WERI-Rb-1 (cell line): Measurements from ENCODE around the gene FOXM1.

Experiments
- DNase-seq: peaks from one replicate; pipeline ENCODE4 v3.0.0-alpha.2; 2020
- H3K27ac ChIP-seq: fragments of 250-450 bp; sonication (Bioruptor Pico); 2 replicates; pipeline ENCODE4 v1.5.1; 2020; ENCODE audit warnings: mild to moderate bottlenecking, moderate library complexity
- H3K27me3 ChIP-seq: fragments of 250-450 bp; sonication (Bioruptor Pico); 2 replicates; pipeline ENCODE4 v1.5.1; 2021; ENCODE audit warnings: mild to moderate bottlenecking, low read depth, moderate library complexity; ENCODE audit not compliant: insufficient read depth, severe bottlenecking
- H3K36me3 ChIP-seq: fragments of 250-450 bp; sonication (Bioruptor Pico); 2 replicates; pipeline ENCODE4 v1.5.1; 2020; ENCODE audit warnings: mild to moderate bottlenecking, moderate library complexity
- H3K4me3 ChIP-seq: 2 replicates; pipeline ENCODE4 v1.5.1; 2011; ENCODE audit warnings: low read depth, mild to moderate bottlenecking, control low read depth, low read length
- H3K9me3 ChIP-seq: fragments of 250-450 bp; sonication (Bioruptor Pico); 2 replicates; pipeline ENCODE4 v1.5.1; 2021; ENCODE audit warnings: mild to moderate bottlenecking, moderate library complexity; ENCODE audit not compliant: severe bottlenecking
- CTCF ChIP-seq: IDR thresholded peaks from 2 replicates; pipeline ENCODE4 v1.5.1; 2011; ENCODE audit warnings: low read depth, mild to moderate bottlenecking, control low read depth, inconsistent platforms, low read length

Gene FOXM1

DNA sequence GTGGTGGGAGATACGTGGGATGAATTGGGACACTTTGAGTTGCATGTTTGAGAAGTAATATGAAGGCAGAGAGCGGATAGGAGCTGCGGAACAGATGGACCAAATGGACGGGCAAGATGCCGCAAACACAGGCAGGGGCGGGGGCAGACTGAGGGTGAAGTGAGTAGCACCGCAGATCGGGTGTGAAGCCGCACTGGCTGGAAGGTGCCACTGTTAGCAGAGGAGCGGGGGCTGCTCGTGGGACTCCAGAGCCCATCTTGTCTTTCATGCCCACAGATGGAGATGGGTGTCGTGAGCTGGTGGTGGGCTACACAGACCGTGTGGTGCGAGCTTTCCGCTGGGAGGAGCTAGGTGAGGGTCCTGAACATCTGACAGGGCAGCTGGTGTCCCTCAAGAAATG is 57.2 kb downstream of the FOXM1 start:
- H3K27ac ChIP-seq = no peak overlapping the region
- no peak for TF ChIP-seq CTCF
- H3K36me3 ChIP-seq = peaks cover 47% of the 10 kb centered on the region
- H3K27me3 ChIP-seq = no peaks in the 10 kb centered on the region
- no peak overlapping the region for H3K4me3 ChIP-seq
- no peaks in the 10 kb centered on the region for H3K9me3 ChIP-seq
- no peak for DNase-seq

- DNase-seq = peak; percentile 73
- TF ChIP-seq CTCF = peak; percentile 55
- H3K27ac ChIP-seq = peak overlapping the region; percentile 98
These were observed 63.5 kb downstream of the FOXM1 start for GRCh38 chr12:2813214-2814185.

DNA sequence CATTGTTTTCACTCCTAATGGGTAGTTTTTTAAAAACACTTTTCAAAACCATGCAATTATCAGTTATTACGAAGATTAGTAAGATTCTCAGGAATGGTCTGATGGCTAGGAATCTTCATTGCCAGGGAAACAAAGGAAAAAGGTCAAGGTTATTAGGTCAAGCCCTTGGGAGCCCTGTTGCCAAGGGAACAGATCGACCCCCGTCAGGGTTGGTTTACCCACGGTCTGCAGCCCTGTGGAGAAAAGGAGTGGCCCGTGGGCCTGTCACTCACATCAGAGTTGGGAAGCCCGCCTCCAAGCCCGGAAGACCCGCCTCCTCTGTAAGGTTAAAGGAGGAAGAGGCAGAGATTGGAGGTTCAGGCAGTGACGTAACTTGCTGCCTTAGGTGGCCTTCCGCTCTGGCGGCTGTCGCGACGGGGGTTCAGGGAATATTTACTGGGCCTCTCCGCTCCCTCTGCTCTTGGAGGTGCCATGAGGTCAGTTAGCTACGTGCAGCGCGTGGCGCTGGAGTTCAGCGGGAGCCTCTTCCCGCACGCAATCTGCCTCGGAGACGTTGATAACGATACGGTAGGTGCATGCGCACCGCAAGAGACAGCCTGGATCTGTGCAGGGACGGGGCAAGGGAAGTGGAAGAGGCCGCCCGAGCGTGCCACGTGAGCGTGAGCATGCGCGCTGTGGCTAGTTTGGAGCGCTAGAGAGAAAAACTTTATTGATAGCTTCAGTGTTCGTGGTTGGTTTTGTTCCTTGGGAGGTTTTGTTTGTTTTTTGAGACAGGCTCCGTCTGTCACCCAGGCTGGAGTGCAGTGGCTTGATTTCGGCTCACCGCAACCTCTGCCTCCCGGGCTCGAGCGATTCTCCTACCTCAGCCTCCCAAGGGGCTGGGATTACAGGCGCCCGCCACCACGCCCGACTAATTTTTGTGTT is 64.4 kb downstream of the FOXM1 start, which contains the start of gene ITFG2:
Gene ITFG2 (plus strand): TSS at position 379 of the 924 bp plus-strand sequence. CDS start 93 bp downstream, at position 472.
- H3K27ac ChIP-seq = peak within 1 kb of the TSS; percentile 98
- H3K9me3 ChIP-seq = no peaks in the 10 kb centered on the region
- TF ChIP-seq CTCF = no peak
- H3K4me3 ChIP-seq = peak within 1 kb of the TSS; percentile 81
- DNase-seq = peak; percentile 98
- H3K27me3 ChIP-seq = no peaks in the 10 kb centered on the region
- peaks cover 6% of the 10 kb centered on the region for H3K36me3 ChIP-seq

More at GRCh38 chr12:2813214-2814185, 63.5 kb downstream of the FOXM1 start:
- Histone ChIP-seq H3K9me3 (no peaks in the 10 kb centered on the region), H3K27me3 (no peaks in the 10 kb centered on the region), H3K36me3 (peaks cover 16% of the 10 kb centered on the region), H3K4me3 (peak overlapping the region; percentile 81)

- no peak for TF ChIP-seq CTCF
- H3K27me3 ChIP-seq = no peaks in the 10 kb centered on the region
- no peak for DNase-seq
- peaks cover 8% of the 10 kb centered on the region for H3K36me3 ChIP-seq
- H3K4me3 ChIP-seq = peak overlapping the region; percentile 81
- peak overlapping the region; percentile 98; the same call in 1 of the 2 replicates for H3K27ac ChIP-seq
- no peaks in the 10 kb centered on the region for H3K9me3 ChIP-seq
These were observed 65.2 kb downstream of the FOXM1 start for GRCh38 chr12:2811801-2812200.
